ENCODE measurements around the gene TRAPPC2L. TPM values are rescaled to one million over a fixed set of nuclear protein-coding genes. Genes with fewer than 3 reads are reported as not detected.
A peak's percentile ranks its signal among the peaks of the same experiment; 100 is the strongest.

TRAPPC2L gene
- total RNA-seq, 1 donor from 2014 or later: 95.1 TPM

- H3K27ac Mint-ChIP-seq (ENCODE audit: unreplicated experiment): peak overlapping the region; percentile 50
- no peak for DNase-seq (ENCODE audit: low read depth, low spot score)
- no peaks in the 10 kb centered on the region for H3K36me3 Mint-ChIP-seq (ENCODE audit: low read depth)
- H3K27me3 Mint-ChIP-seq (ENCODE audit: low read depth): peaks cover 16% of the 10 kb centered on the region
- peaks cover 26% of the 10 kb centered on the region for H3K4me1 Mint-ChIP-seq
- H3K9me3 Mint-ChIP-seq: no peaks in the 10 kb centered on the region
- H3K4me3 Mint-ChIP-seq: peak overlapping the region; percentile 84
- TF ChIP-seq, protein P1, sequence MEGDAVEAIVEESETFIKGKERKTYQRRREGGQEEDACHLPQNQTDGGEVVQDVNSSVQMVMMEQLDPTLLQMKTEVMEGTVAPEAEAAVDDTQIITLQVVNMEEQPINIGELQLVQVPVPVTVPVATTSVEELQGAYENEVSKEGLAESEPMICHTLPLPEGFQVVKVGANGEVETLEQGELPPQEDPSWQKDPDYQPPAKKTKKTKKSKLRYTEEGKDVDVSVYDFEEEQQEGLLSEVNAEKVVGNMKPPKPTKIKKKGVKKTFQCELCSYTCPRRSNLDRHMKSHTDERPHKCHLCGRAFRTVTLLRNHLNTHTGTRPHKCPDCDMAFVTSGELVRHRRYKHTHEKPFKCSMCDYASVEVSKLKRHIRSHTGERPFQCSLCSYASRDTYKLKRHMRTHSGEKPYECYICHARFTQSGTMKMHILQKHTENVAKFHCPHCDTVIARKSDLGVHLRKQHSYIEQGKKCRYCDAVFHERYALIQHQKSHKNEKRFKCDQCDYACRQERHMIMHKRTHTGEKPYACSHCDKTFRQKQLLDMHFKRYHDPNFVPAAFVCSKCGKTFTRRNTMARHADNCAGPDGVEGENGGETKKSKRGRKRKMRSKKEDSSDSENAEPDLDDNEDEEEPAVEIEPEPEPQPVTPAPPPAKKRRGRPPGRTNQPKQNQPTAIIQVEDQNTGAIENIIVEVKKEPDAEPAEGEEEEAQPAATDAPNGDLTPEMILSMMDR (conservative IDR thresholded peaks at IDR 0.05): peak; percentile 23
These were observed 44.2 kb upstream of the TRAPPC2L start for GRCh38 chr16:88812513-88813268.

GRCh38 chr16:88813269-88814143, 43.4 kb upstream of the TRAPPC2L start:
- Mint-ChIP-seq H3K27ac (ENCODE audit: unreplicated experiment) (no peak overlapping the region), H3K27me3 (ENCODE audit: low read depth) (peaks cover 14% of the 10 kb centered on the region), H3K9me3 (no peaks in the 10 kb centered on the region), H3K4me3 (peak overlapping the region; percentile 70), H3K36me3 (ENCODE audit: low read depth) (no peaks in the 10 kb centered on the region), H3K4me1 (peaks cover 26% of the 10 kb centered on the region)
- TF ChIP-seq, protein P1 (conservative IDR thresholded peaks at IDR 0.05): no peak
- DNase-seq (ENCODE audit: low read depth, low spot score): no peak

DNA sequence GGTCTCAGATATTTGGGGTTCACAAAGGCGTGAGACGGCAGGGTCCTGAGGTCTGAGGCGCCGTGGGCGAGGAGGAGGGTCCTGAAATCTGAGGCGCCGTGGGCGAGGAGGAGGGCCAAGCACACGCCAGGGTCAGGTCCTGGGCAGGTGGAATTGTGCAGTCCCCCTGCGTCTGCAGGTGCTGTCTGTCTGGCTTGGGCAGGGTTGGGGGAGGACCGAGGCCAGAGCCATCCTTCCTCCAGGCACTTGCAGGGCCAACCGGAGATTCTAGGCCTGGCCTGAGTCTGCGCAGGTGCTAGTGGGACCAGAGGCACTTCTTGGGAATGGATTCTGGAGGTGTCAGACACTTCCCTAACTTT, 42.8 kb upstream of the TRAPPC2L start:
- peaks cover 23% of the 10 kb centered on the region for H3K4me1 Mint-ChIP-seq
- TF ChIP-seq, protein P1 (conservative IDR thresholded peaks at IDR 0.05): no peak
- no peaks in the 10 kb centered on the region for H3K9me3 Mint-ChIP-seq
- no peak overlapping the region for H3K27ac Mint-ChIP-seq (ENCODE audit: unreplicated experiment)
- no peaks in the 10 kb centered on the region for H3K36me3 Mint-ChIP-seq (ENCODE audit: low read depth)
- no peak for DNase-seq (ENCODE audit: low read depth, low spot score)
- peak overlapping the region; percentile 70 for H3K4me3 Mint-ChIP-seq
- peaks cover 11% of the 10 kb centered on the region for H3K27me3 Mint-ChIP-seq (ENCODE audit: low read depth)

GRCh38 chr16:88815227-88815626, 41.7 kb upstream of the TRAPPC2L start:
- H3K4me1 Mint-ChIP-seq: peaks cover 17% of the 10 kb centered on the region
- peaks cover 6% of the 10 kb centered on the region for H3K27me3 Mint-ChIP-seq (ENCODE audit: low read depth)
- no peak for DNase-seq (ENCODE audit: low read depth, low spot score)
- no peaks in the 10 kb centered on the region for H3K36me3 Mint-ChIP-seq (ENCODE audit: low read depth)
- H3K4me3 Mint-ChIP-seq: peak overlapping the region; percentile 34
- H3K27ac Mint-ChIP-seq (ENCODE audit: unreplicated experiment): no peak overlapping the region
- TF ChIP-seq, protein P1 (conservative IDR thresholded peaks at IDR 0.05): no peak
- no peaks in the 10 kb centered on the region for H3K9me3 Mint-ChIP-seq

- Mint-ChIP-seq H3K9me3 (no peaks in the 10 kb centered on the region), H3K27me3 (ENCODE audit: low read depth) (peaks cover 4% of the 10 kb centered on the region), H3K27ac (ENCODE audit: unreplicated experiment) (no peak overlapping the region), H3K4me3 (no peak overlapping the region), H3K4me1 (peaks cover 9% of the 10 kb centered on the region), H3K36me3 (ENCODE audit: low read depth) (no peaks in the 10 kb centered on the region)
- TF ChIP-seq, protein P1 (conservative IDR thresholded peaks at IDR 0.05): peak; percentile 72
- DNase-seq (ENCODE audit: low read depth, low spot score): no peak
These were observed 40.9 kb upstream of the TRAPPC2L start for GRCh38 chr16:88815901-88816589.
